ENCODE data around the gene RAX2. TPM values are rescaled to one million over a fixed set of nuclear protein-coding genes. Genes with fewer than 3 reads are reported as not detected.

Gene RAX2
- total RNA-seq, result not detected in 2 replicates

GRCh38 chr19:3771906-3772455 is at the start of gene RAX2:
Gene RAX2 (minus strand): TSS chr19:3772228. CDS start chr19:3771742, 486 bp downstream.

DNA sequence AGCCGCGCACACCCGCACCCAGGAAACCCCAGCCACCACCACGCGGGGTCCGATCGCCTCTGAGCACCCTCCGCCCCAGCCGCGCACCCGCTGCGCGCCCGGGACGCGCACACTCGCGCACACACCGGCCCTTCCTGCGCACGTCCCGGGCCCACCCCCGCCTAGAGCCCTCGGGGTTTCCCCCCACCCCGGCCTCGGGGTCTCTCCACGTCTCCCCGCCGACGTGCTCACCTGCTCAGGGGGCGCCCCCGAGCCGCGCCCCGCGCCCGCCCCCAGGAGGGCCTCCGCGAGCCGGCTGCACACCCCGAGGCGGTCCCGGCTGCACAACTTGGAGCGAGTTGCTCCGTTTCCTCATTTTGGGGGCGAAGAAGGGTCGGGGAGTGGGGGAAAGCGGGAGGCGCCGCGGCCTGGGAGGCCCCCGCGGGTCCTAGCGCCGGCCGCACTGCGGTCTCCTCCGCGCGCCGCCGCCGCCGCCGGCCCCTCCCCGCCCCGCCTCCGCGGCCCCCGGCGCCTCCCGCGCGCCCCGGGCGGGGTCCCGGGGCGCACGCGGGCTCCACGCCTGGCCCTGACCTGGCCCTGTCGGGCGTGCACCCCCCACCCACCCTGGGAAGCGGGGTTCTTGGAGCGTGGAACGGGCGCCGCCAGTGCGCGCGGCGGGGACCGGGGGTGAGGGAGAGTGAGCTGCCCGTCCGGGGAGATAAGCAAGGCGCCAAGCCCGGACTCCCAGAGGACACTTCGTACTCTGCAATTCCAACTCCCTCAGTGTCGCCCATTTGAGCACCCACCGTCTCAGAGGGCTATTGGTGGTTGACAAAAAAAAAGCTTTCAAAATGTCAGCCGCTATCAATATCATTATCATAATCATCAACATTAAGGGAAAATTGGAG is 14.2 kb upstream of the RAX2 start, which contains the start of gene MATK:
Gene MATK, minus strand, starts transcription at position 444 of the 887 bp plus-strand sequence. CDS start 1,246 bp downstream, outside the sequence.

DNA sequence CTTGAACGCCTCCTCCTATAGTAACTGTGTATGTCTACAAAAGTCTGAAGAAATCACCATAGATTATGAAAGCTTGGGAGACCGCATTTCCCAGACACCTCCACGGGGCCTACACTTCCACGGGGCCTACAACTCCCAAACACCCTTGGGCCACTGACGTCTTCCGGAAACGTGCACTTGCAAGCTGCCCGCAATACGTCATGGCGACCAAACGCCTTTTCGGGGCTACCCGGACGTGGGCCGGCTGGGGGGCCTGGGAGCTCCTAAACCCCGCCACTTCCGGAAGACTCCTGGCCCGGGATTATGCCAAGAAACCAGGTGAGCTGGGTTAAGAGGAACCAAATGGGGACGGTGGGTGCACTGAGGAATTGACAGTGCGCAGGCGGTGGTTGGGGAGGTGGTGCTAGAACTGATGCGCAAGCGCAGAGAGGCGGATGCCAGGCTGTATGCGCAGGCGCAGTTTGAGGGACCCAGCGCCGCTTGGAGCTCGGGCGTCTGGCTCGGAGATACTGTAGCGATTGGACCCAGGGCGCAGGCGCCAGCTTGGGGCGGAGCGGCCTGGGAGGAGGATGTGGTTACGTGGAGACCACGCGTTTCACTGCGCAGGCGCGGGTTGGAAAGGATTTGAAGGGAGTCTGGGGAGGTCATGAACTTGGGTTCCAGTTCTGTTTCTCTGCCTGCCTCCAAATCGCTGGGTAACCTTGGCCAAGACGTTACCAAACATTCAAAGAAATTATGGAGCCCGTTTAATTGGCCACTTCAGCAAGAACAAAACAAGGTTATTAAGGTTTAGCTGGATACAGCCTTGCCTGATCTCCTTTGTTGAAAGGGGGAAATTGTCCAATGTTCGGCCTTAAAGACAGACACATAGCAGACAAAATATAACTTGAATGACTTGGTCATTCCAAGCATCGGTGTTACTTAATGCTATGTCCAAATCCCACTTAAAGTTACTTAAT is 9.2 kb downstream of the RAX2 start, which contains the start of gene MRPL54:
Gene MRPL54, plus strand, starts transcription at position 182 of the 959 bp plus-strand sequence. Its CDS starts 19 bp downstream, at position 201.

GRCh38 chr19:3761382-3762129 is 10.5 kb downstream of the RAX2 start, which contains the start of gene APBA3:
Gene APBA3 (minus strand): TSS chr19:3761692. CDS start chr19:3760264, 1,428 bp downstream.

Other genes starting within 250 kb of the RAX2 start
- not detected in 2 replicates for gene TEKTIP1, start 233.1 kb downstream of the RAX2 start, total RNA-seq
- gene MFSD12, start 214.6 kb downstream of the RAX2 start, total RNA-seq, result 72.6 and 80.2 TPM in 2 replicates
- gene HMG20B, start 199.3 kb downstream of the RAX2 start, total RNA-seq, result 75.0 and 88.5 TPM in 2 replicates
- 0.18 and 0.32 TPM in 2 replicates for gene GIPC3, start 186.8 kb downstream of the RAX2 start, total RNA-seq
- 1.3 and 4.2 TPM in 2 replicates for gene TBXA2R, start 165.4 kb downstream of the RAX2 start, total RNA-seq
- gene CACTIN, start 145.4 kb downstream of the RAX2 start, total RNA-seq, result 19.0 and 26.4 TPM in 2 replicates
- 32.7 and 38.6 TPM in 2 replicates for gene PIP5K1C, start 71.8 kb downstream of the RAX2 start, total RNA-seq
- not detected in 2 replicates for gene TJP3, start 63.8 kb downstream of the RAX2 start, total RNA-seq
- 17.9 and 25.6 TPM in 2 replicates for gene APBA3, start 10.5 kb downstream of the RAX2 start, total RNA-seq
- gene MRPL54, start 9.5 kb downstream of the RAX2 start, total RNA-seq, result 51.7 and 57.4 TPM in 2 replicates
- gene MATK, start 14.2 kb upstream of the RAX2 start, total RNA-seq, result not detected in 2 replicates
- not detected in 2 replicates for gene ZFR2, start 96.8 kb upstream of the RAX2 start, total RNA-seq
- gene ATCAY, start 108.5 kb upstream of the RAX2 start, total RNA-seq, result not detected in 2 replicates
- not detected in 2 replicates for gene NMRK2, start 160.8 kb upstream of the RAX2 start, total RNA-seq
- 81.3 and 105 TPM in 2 replicates for gene DAPK3, start 198.9 kb upstream of the RAX2 start, total RNA-seq
- 3,114 and 3,417 TPM in 2 replicates for gene EEF2, start 213.2 kb upstream of the RAX2 start, total RNA-seq
- gene PIAS4, start 235.5 kb upstream of the RAX2 start, total RNA-seq, result 14.6 and 18.2 TPM in 2 replicates